Lower leg skin (tissue), 3 donors: ENCODE measurements around the gene RAD52.

Experiments used
- POLR2A ChIP-seq, 2 donors: fragments of 450-650 bp; IDR thresholded peaks; one replicate each; pipeline ENCODE4 v1.6.1; 2016 to 2017; ENCODE audit warnings: antibody characterized with exemption in 2 of 2, mild to moderate bottlenecking in 1 of 2, moderate library complexity in 1 of 2
- TF ChIP-seq, protein P1 (sequence below), 3 donors: fragments of 450-650 bp; IDR thresholded peaks; one replicate each; pipeline ENCODE4 v1.5.1; 2016; ENCODE audit warnings: antibody characterized with exemption in 3 of 3, mild to moderate bottlenecking in 3 of 3, moderate library complexity in 2 of 3

- TF ChIP-seq, protein P1, sequence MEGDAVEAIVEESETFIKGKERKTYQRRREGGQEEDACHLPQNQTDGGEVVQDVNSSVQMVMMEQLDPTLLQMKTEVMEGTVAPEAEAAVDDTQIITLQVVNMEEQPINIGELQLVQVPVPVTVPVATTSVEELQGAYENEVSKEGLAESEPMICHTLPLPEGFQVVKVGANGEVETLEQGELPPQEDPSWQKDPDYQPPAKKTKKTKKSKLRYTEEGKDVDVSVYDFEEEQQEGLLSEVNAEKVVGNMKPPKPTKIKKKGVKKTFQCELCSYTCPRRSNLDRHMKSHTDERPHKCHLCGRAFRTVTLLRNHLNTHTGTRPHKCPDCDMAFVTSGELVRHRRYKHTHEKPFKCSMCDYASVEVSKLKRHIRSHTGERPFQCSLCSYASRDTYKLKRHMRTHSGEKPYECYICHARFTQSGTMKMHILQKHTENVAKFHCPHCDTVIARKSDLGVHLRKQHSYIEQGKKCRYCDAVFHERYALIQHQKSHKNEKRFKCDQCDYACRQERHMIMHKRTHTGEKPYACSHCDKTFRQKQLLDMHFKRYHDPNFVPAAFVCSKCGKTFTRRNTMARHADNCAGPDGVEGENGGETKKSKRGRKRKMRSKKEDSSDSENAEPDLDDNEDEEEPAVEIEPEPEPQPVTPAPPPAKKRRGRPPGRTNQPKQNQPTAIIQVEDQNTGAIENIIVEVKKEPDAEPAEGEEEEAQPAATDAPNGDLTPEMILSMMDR (IDR thresholded peaks at IDR 0.05): no peak
- TF ChIP-seq POLR2A (IDR thresholded peaks at IDR 0.05): no peak
These were observed 22.9 kb downstream of the RAD52 start for GRCh38 chr12:926641-927040.
